ENCODE results near the gene PNKP. TPM values are rescaled to one million over a fixed set of nuclear protein-coding genes. Genes with fewer than 3 reads are reported as not detected.
A peak's percentile ranks its signal among the peaks of the same experiment; 100 is the strongest.

PNKP gene
- total RNA-seq, 1 experiment from 2014 or later = 90.2 TPM

DNA sequence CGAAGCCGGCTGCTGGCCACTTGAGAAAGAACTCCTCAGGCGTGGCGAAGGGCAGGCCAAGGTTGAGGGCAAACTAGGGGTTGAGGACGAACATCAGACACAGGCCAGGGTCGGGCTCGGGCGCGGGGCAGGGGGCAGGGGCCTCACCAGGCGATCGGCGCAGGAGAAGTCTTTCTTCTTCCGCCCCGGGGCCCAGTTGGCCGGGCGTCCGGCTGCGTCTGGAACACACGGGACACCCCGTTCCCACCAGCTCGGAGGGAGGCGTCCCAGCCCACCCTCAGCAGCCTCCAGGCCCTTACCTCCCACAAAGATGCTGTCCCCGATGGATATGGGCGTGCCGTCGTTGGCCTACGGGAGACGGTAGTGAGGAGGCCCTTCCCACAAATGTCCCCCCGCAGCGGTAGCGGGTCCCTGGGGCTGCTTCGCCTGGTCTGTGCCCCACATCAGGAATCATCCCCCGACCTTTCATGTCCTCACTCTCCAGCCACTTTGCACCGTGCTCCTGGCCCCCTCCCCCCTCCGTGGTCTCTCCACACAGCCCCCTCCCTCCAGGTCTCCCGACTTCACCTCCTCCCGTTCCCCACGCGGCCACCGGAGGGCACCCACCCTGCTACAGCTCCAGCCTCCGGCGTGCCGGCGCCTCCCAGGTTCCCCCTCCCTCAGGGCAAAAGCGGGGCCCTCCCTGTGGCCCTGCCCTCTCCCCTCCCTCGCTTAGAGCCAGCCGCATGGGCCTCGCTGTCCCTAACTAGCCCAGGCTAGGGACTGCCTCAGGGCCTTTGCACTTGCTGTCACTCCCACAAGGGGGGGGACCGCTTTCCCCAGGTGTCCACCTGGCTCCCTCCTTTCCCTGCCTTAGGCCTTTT is 4.8 kb downstream of the PNKP start:
- no peak for DNase-seq (ENCODE audit: low spot score)
- in situ Hi-C loops (cut with HindIII; ENCODE audit: low sequenced_read_pairs) = no loop called here

DNA sequence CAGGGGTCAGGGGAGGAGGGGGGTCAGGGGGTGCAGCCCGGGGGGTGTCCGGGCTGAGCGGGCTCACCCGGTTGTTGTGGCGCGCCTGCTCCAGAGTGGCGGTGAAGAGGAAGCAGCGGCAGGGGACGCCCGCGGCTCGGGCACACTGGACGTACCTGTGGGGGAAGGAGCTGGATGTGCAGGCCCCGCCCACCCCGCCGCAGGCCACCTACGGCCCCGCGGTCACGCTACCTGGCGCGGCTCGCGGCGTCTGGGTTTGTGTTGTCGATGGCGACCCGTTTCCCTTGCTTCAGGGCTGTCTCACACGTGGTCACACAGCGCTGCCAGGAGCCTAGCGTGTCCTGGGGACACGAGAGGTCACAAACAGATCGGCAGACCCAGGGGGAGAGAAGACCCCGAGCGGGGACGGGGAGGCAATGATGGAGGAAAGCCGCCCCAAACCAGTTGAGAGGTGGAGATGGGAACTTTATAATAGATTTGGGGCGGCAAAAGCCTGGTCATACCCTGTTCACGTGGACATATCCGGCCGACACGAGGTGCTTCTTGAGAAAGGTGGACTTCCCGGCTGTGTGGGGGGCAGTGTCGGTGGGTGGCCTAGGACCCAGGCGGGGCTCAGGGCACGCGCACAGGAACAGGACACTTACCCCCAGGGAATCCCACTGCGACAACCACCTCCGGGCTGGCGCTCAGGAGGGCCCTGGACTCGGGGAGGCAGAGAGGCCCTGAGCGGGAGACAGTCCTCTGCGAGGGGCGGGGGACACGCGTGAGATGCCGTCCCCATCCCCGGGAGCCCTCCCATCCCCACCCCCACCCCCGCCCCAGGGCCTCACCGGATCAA is 5.6 kb downstream of the PNKP start:
- in situ Hi-C loops (cut with HindIII; ENCODE audit: low sequenced_read_pairs) = no loop called here
- no peak for DNase-seq (ENCODE audit: low spot score)

DNA sequence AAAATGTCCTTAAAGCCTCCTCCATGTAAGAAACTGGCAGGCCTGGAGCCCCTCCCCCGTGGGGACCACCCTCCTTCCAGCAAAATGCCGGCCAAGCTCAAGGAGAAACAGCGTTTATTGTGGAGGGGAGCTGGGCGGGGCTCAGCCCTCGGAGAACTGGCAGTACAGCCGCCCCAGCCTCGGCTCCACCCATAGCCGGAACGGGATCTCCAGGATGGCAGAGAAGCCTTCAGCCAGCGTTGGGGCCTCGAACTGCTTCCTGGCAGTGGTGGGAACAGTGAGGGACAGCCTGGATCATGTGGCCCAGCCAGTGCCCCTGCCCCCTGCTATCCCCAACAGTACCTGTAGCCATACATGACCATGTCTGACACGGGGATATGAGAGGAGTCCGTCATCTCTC is 6.3 kb downstream of the PNKP start:
- in situ Hi-C loops (cut with HindIII; ENCODE audit: low sequenced_read_pairs) = no loop called here
- peak; percentile 48 for DNase-seq (ENCODE audit: low spot score)

DNA sequence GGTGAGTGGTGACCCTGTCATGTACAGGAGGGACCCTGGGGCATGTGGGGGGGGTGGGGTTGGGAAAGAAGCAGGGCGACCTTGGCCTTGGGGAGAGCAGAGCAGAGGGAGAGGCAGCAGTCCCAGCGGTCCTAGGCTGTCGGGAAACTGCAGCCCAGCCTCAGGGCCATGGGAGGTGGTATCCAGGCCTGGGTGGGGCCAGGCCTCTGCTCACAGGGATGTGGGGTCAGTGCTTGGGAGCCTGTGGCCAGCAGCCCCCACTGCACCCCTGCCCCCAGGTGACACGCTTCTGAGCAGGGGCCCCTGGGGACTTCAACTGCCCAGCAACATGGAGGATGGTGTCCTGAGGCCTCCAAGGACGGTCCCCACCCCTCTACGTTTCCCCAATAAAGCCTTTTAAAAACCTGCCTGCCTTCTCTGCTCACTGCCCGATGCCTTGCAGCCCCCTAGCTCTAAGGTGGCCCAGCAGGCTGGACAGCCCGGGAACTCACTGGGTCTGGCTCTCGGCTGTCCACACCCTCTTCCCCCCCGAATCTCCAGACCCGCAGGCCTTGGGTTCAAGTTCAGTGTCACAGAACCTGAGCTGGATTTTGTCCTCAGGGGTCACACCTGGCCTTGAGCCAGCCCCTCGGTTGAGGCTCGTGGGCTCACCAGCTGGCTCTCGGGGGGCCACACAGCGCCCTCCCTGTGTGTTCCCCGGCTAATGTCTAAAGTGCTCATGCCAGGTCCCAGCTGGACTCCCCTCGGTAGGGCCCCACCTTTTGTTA is 6.9 kb downstream of the PNKP start:
- no peak for DNase-seq (ENCODE audit: low spot score)
- in situ Hi-C loops (cut with HindIII; ENCODE audit: low sequenced_read_pairs) = no loop called here

DNA sequence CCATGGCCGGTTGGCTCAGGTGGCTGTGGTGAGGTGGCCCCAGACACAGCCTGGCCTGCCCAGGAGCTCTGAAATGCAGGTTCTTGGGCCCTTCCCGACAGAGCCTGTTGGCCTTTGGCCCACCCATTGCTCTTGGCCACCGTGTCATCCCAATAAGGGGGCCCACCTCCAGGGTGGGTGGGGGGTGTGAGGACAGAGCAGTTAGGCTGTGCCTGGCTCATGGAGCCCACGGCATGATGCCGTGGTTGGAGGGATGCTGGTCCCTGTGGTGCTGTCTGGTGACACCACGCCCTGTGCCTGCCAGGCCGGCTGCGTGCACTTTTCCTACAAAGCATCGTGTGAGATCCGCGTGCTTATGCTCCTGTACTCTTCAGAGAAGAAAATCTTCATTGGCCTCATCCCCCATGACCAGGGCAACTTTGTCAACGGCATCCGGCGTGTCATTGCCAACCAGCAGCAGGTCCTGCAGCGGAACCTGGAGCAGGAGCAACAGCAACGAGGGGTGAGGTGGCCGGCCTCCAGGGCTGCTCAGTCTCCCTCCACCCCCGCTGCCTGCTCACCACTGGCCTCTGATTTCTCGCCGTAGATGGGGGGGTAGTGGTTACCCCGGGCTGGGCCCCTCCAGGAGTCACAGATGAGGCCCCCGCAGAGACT is 7.6 kb downstream of the PNKP start:
- DNase-seq (ENCODE audit: low spot score) = no peak
- in situ Hi-C loops (cut with HindIII; ENCODE audit: low sequenced_read_pairs) = no loop called here

DNA sequence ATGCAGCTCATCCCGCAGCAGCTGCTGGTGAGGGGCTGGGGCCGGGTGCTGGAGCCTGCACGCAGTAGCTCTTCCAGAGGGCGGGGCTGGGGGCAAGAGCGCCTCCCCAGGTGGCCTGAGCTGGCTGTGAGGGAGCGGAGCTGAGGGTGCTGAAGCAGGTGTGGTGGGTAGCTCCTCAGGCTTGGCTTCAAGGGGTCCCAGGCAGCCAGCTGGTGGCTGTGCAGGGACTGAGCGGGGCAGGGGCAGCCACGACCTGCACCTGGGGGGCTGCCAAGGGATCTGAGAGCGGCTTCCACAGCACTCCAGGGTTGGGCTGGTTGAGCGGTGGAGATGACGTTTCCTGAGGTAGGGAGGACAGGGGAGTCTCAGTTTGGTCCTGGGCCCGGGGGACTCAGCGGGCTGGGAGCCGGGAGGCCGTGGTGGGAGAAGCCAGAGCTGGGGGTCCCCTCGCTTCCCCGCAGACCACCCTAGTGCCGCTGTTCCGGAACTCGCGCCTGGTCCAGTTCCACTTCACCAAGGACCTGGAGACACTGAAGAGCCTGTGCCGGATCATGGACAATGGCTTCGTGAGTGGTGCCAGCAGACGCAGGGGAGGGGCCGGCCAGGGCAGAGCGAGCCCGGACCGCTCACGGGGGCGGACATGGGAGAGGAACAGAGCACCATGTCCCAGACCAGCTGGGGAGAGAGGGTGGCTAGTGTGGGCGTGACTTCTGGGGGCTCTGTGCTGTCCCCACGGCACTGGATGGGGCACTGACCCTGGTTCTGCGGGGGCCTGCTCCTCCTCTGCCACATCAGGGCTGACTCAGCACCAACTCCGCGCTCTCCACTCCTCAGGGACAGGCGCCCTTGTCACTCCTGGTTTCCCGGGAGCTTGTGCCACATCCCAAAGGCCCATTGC is 9.0 kb downstream of the PNKP start:
- in situ Hi-C loops (cut with HindIII; ENCODE audit: low sequenced_read_pairs) = no loop called here
- no peak for DNase-seq (ENCODE audit: low spot score)

DNA sequence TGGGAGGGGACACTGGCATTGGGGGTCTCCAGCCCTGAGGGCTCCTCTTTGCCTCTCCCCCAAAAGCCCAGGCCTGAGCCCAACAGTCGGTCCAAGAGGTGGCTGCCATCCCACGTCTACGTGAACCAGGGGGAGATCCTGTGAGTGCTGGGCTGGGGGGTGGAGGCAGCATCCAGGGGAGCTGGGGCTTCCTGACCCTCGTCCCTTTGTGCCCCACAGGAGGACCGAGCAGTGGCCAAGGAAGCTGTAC is 9.6 kb downstream of the PNKP start:
- no peak for DNase-seq (ENCODE audit: low spot score)
- in situ Hi-C loops (cut with HindIII; ENCODE audit: low sequenced_read_pairs) = no loop called here

DNA sequence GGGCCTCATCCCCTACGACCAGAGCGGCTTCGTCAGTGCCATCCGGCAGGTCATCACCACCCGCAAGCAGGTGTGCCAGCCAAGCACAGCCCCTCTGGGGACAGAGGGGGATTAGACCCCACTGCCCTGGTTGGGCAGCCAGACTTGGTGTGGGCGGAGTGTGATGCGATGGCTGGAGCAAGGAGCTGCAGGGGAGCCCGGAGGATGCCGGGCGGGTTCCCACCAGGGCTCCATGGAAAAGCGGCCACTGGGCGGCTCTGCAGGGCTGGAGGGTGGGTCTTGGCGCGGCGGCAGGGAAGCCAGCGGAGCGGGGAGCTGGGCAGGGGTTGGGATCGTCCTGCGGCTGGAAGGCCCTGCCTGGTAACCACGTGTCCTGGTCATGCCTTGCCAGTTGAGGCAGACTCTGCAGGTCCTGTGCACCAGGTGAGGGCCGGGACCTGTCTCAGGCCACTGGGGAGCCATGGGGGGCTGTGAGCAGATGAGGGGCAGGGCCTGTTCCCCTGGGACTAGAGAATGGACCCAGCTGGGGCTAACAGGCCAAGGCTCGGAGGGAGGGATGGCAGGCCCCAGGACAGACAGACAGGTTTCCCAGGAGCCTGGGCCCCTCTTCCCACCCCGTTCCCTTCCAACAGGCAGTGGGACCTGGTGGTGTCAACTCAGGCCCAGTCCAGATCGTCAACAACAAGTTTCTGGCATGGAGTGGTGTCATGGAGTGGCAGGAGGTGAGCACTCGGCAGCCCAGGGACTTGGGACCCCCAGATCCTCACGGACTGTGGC is 10.1 kb downstream of the PNKP start:
- in situ Hi-C loops (cut with HindIII; ENCODE audit: low sequenced_read_pairs) = no loop called here
- DNase-seq (ENCODE audit: low spot score) = no peak

DNA sequence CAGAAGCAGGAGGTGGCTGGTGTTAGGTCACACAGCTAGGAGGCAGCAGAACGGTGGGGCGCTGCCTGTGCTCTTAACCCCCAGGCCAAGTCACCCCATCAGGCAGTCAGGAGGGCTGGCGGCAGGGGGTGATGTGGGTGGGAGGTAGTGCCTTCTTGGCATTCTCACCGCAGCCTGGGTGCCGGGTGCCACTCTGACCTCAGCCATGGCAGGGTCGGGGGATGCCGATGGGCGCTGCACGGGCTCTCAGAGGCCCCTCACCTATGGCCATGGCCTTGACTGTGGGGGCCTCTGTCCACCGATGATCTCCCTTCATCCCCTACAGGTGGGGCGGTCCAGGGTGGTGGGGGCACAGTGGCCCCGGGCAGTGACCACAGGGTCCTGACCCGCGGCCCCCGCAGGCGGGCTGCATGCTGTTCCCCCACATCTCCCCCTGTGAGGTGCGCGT is 10.8 kb downstream of the PNKP start:
- DNase-seq (ENCODE audit: low spot score) = no peak
- in situ Hi-C loops (cut with HindIII; ENCODE audit: low sequenced_read_pairs) = no loop called here

DNA sequence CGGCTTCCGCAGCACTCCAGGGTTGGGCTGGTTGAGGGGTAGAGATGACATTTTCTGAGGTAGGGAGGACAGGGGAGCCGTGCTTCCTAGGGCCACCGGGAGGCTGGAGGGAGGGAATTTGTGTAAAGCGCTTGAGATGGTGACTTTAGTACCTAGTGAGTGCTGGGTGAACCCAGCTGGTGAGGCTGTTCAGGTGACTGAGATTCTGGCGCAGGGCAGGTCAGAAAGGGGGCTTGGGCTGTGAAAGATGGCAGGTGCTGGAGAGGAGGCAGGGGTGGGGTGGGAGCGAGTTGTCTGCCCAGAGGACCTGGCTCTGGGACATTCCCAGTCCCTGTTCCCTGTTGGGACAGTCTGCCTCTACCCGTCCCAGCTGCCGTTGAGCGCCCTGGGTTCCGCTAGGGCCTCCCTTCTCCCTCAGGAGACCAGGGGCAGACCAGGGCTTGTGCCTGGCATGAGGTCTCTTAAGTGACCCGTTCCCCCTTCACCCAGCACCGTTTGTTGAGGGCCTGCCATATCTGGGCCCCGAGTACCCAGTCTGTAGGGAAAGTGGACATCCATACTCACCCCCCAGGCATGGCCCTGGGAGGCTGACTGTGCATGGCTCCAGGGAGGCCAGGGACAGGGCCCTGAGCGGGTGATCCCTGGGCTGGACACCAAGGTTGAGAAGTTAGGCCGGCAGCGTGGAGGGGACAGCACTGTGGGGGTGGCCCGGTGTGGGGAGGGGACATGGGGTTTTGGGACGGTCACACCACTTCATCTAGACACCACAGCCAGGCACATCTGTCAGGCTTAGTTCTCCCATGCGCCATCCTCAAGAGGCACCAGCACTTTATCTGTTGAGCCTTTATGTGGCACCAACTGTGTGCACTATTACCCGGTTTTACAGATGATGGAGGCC is 11.5 kb downstream of the PNKP start:
- no peak for DNase-seq (ENCODE audit: low spot score)
- in situ Hi-C loops (cut with HindIII; ENCODE audit: low sequenced_read_pairs) = no loop called here

DNA sequence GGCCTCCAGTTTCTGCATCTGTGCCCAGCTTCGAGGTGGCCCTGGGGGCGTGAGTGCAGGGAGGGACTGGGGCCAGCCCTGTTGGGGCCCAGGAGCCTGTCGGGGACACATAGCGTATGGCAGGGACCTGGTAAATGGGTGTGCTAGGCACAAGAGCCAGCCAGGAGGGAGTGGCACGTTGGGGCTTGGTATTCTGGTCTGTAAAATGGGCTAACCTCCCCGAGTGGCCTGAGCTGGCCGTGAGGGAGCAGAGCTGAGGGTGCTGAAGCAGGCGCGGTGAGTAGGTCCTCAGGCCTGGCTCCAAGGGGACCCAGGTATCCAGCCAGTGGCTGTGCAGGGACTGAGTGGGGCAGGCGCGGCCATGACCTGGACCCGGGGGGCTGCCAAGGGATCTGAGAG is 12.1 kb downstream of the PNKP start:
- DNase-seq (ENCODE audit: low spot score) = no peak
- in situ Hi-C loops (cut with HindIII; ENCODE audit: low sequenced_read_pairs) = no loop called here

DNA sequence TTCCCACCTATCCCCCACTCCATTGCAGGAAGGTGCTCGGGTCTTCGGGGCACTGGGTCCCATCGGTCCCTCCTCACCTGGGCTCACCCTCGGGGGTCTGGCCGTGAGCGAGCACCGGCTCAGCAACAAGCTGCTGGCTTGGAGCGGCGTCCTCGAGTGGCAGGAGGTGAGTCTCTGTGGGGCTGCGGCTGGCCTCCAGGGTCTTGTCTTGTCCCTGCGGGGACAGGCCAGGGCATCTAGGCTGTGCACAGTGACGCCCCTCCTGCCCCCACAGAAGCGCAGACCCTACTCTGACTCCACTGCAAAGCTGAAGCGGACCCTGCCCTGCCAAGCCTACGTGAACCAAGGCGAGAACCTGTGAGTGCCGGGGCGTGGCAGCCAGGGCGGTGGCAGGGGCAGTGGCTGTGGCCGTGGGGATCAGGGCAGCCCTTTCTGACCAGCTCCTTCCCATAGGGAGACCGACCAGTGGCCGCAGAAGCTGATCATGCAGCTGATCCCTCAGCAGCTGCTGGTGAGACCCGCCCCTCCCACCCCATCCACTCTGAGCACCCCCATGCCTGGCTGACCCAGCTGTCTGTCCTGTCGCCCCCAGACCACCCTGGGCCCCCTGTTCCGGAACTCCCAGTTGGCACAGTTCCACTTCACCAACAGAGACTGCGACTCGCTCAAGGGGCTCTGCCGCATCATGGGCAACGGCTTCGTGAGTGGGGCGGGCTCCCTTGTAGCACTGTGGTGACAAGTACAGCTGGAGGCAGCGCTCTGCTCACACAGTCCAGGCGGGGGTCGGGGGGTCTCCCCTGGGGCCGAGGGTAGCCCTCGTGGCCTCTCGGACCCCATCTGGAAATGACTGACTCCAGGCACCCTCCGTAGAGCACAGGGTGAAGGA is 12.8 kb downstream of the PNKP start:
- no peak for DNase-seq (ENCODE audit: low spot score)
- in situ Hi-C loops (cut with HindIII; ENCODE audit: low sequenced_read_pairs) = no loop called here

DNA sequence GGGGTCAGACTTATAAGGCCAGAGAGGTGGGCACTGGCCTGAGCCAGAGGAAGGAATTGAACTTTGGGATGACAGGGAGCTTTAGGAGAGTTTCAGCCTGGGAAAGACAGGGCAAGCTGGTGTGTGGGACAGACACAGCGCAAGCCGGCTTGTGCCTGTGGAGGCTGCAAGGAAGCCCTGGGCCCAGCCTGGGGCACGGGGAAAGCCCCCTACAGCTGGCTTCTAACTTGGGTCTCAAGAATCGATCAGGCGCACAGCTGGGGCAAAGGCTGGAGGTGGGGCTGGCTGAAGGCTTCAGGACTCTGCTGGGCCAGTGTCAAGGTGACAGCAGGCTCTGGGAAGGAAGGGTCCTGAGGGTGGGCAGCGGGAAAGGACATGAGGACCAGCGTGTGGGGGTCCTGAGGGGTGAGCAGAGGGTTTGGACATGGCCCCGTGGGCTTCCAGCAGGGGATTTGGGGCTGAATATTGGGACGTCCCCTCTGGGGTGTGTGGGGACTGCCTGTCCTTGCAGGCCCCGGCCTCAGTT is 13.5 kb downstream of the PNKP start:
- no peak for DNase-seq (ENCODE audit: low spot score)
- in situ Hi-C loops (cut with HindIII; ENCODE audit: low sequenced_read_pairs) = no loop called here

DNA sequence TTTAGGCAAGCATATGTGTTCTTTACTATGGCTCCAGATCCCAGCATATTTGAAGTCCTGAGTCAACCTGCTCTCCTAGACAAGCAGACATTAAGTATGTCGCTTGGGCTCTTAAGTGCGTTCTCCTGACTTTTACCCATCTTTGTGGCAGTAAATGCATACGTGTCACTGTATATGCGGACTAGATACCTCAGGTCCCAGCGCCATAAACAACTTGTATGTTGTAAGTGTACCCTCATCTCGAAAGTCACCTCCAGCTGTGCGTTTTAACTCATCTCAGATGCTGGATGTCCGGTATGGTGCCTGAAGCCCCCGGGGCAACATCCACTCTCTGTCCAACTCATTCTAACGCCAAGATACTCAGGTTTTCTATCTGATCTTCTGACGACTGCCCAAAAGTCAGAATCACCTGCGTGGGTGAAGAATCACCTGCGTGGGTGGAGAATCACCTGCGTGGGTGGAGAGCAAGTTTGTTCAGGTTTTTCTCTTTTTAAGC is 14.7 kb downstream of the PNKP start:
- no peak for DNase-seq (ENCODE audit: low spot score)
- in situ Hi-C loops (cut with HindIII; ENCODE audit: low sequenced_read_pairs) = no loop called here

DNA sequence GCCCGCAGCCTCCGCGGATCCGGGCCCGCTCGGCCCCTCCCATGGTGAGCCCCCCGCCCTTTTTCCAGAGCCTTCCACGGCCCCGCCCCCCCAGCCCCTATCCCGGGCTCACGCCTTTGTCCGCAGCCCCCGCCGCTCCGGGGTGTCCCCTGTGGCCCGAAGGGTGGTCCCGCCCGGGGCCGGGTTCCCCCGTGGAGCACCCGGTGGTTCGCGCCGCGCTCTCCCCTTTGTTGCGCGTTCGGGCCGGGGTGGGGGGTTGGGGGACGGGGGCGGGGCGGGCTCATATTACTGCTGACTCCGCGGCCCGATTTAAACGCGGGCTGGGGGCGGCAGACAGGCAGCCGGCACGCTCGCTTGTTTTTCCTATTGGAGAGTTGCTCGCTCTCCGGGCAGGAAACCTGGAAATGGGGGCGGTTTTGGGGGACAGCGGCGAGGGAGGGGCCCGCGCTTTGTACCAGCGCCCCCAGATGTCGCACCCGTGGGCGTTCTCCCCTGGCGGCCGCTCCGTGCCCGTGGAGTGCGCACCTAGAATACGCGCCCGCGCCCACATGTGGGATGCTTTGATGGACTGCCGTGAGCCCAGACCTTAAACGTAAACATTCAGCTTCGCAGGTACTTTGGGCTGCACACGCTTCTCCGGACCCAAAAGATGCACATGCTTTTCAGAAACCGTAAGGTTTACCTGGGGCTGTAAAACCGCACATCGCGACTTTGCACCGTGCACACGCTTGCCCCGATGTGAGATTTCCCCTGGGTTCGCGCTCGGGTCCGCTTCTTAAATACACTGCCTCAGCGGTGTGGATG is 15.7 kb downstream of the PNKP start:
- DNase-seq (ENCODE audit: low spot score) = no peak
- in situ Hi-C loops (cut with HindIII; ENCODE audit: low sequenced_read_pairs) = no loop called here
